ENCODE results near the gene NCAM1. TPM values are rescaled to one million over a fixed set of nuclear protein-coding genes. Genes with fewer than 3 reads are reported as not detected.

Gene NCAM1
- total RNA-seq, 4 donors from 2014 or later, result 1.8 to 42.9 (median 10.5) TPM

DNA sequence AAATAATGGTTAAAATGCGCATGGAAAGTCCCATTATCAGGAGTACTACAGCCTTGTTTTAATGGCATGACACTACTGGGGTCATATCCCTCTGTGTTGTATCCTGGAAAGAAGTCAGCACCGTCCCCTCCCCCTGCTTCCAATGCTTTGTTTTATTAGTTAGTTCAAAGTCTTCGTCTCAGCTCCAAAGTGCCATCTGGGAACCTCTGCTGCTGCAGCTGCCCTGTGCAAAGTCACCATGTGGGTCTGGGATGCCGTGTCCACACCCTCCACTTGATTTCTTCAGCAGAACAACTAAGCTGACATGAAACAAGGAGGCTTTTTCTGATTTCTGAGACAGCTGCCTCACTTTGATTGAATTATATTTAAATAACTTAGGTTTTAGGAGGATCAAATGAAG lies 29.5 kb upstream of the NCAM1 start:
- no peak for TF ChIP-seq POLR2A (IDR thresholded peaks at IDR 0.05)
- TF ChIP-seq, protein P1, sequence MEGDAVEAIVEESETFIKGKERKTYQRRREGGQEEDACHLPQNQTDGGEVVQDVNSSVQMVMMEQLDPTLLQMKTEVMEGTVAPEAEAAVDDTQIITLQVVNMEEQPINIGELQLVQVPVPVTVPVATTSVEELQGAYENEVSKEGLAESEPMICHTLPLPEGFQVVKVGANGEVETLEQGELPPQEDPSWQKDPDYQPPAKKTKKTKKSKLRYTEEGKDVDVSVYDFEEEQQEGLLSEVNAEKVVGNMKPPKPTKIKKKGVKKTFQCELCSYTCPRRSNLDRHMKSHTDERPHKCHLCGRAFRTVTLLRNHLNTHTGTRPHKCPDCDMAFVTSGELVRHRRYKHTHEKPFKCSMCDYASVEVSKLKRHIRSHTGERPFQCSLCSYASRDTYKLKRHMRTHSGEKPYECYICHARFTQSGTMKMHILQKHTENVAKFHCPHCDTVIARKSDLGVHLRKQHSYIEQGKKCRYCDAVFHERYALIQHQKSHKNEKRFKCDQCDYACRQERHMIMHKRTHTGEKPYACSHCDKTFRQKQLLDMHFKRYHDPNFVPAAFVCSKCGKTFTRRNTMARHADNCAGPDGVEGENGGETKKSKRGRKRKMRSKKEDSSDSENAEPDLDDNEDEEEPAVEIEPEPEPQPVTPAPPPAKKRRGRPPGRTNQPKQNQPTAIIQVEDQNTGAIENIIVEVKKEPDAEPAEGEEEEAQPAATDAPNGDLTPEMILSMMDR (IDR thresholded peaks at IDR 0.05), result no peak
- no peaks in the 10 kb centered on the region for H3K36me3 ChIP-seq
- no peaks in the 10 kb centered on the region for H3K4me1 ChIP-seq

DNA sequence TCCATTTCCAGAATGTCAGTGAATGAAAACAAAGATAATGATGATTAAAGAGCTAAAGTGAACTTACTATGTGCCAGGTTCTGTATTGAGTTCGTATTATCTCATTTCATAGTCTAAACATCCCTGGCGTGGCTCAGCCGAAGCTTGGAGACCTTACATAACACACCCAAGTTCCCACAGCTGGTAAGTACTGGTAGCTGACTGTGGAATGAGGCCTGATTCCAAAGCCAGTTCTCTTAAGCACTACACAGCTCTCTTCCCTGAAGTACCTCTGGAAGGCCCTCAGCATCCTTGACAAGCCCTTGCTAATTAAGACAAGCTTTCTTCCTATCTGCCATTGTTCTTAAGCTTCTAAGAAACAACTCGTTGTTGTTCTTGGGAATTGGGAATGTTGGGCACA lies 28.6 kb upstream of the NCAM1 start:
- Histone ChIP-seq H3K9me3 (no peaks in the 10 kb centered on the region), H3K27ac (no peak overlapping the region), H3K4me1 (no peaks in the 10 kb centered on the region), H3K27me3 (no peaks in the 10 kb centered on the region), H3K4me3 (no peak overlapping the region), H3K36me3 (no peaks in the 10 kb centered on the region)
- no peak for TF ChIP-seq POLR2A (IDR thresholded peaks at IDR 0.05)
- TF ChIP-seq, protein P1 (IDR thresholded peaks at IDR 0.05), result no peak
- no peak for DNase-seq

More for the DNA sequence above, 29.5 kb upstream of the NCAM1 start:
- peak in 1 of 3 donors; percentile 44 for DNase-seq
- Histone ChIP-seq H3K4me3 (no peak overlapping the region), H3K27me3 (no peaks in the 10 kb centered on the region), H3K27ac (no peak overlapping the region), H3K9me3 (no peaks in the 10 kb centered on the region)

DNA sequence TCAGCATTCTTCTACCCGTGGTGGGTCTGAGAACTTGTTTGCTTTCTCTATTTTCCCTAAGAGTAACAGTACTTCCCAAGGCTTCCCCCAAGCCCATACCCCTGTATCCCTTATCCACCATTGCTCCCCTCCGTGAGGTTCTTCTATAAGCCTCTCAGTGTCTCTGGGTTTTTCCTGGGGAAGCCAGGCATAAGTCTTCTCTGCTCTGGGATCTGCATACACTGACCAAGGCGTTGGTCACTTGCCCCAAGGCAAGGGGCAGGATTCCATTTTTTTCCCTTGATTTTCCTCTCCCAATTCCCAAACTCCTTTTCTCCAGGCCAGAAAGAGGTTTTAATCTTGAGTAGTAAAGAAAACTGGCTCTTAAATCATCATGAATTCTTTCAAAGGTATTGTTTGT lies 27.2 kb upstream of the NCAM1 start:
- DNase-seq, result no peak
- H3K27ac ChIP-seq, result no peak overlapping the region
- TF ChIP-seq, protein P1 (IDR thresholded peaks at IDR 0.05), result no peak
- no peak for TF ChIP-seq POLR2A (IDR thresholded peaks at IDR 0.05)
- H3K9me3 ChIP-seq, result no peaks in the 10 kb centered on the region
- H3K4me1 ChIP-seq, result no peaks in the 10 kb centered on the region
- no peaks in the 10 kb centered on the region for H3K27me3 ChIP-seq
- no peaks in the 10 kb centered on the region for H3K36me3 ChIP-seq
- no peak overlapping the region for H3K4me3 ChIP-seq

DNA sequence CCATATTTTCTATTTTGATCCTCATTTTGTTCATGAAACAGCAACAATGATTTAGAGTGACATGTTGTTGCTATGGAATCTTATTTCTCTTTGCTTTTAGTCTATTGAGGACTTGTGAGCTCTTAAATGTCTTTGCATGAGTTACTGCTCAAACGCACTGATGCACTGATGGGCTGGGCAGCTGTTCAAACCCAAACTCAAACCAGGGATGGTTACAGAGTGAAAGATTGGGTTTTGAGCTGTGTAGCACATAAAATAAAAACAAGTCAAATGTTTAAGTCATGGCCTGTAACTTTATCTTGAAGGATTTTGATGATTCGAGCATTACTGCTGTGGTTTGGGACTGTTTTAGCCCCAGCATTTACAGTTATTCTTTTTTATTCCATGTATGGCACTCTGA lies 20.1 kb upstream of the NCAM1 start:
- Histone ChIP-seq H3K36me3 (no peaks in the 10 kb centered on the region), H3K4me1 (no peaks in the 10 kb centered on the region), H3K27me3 (no peaks in the 10 kb centered on the region), H3K9me3 (no peaks in the 10 kb centered on the region), H3K4me3 (no peak overlapping the region), H3K27ac (no peak overlapping the region)
- TF ChIP-seq POLR2A (IDR thresholded peaks at IDR 0.05), result no peak
- TF ChIP-seq, protein P1 (IDR thresholded peaks at IDR 0.05), result no peak
- no peak for DNase-seq

DNA sequence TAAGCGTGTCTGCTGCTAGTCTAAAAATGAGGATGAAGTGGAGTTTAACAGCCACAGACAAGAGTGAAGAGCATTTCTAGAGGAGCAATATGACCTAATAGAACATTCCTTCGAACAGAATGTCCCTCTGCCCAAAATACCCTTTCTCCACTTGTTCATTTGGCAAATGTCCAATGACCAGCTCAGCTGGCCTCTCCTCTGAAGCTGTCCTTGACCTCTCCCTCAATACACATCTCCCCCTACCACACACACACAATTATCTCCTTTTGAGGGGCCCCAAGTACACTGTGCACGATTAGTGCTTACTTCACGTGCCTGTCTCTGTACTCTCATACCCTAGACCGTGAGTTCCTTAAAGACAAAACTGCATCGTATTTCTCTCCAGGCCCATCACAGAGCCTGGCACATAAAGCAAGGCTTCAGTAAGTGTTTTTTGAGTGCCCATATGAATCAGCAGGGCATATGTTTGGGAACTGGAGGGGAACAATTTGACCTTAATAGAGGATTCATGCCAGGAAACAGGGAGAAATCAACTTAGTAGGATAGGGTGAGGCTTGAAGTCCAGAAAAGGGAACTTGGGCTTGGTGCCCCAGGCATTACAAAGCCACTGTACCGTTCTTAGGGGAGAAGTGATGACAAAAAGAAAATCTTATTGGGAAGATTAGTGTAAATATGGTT lies 18.1 kb upstream of the NCAM1 start:
- no peak for TF ChIP-seq POLR2A (IDR thresholded peaks at IDR 0.05)
- TF ChIP-seq, protein P1 (IDR thresholded peaks at IDR 0.05), result no peak
- peak overlapping the region in 2 of 4 donors; percentile 1 to 35 for H3K27ac ChIP-seq
- no peaks in the 10 kb centered on the region for H3K27me3 ChIP-seq
- H3K36me3 ChIP-seq, result no peaks in the 10 kb centered on the region
- H3K4me3 ChIP-seq, result no peak overlapping the region
- DNase-seq, result no peak
- H3K4me1 ChIP-seq, result no peaks in the 10 kb centered on the region
- H3K9me3 ChIP-seq, result no peaks in the 10 kb centered on the region

Measured in Peyer's patch (tissue), 4 donors.